Hepatocyte (in vitro differentiated cells): ENCODE data around the gene C21orf91. TPM values are rescaled to one million over a fixed set of nuclear protein-coding genes. Genes with fewer than 3 reads are reported as not detected.

ENCODE experiments used
- DNase-seq: peaks from one replicate; pipeline ENCODE4 v3.0.0-alpha.2; 2016; ENCODE audit warnings: low spot score
- H2AFZ ChIP-seq: fragments of 200-600 bp; sonication (generic); 2 replicates; pipeline ENCODE4 v1.6.0; 2016; ENCODE audit warnings: antibody characterized with exemption, mild to moderate bottlenecking
- H3K27ac ChIP-seq: fragments of 200-600 bp; sonication (generic); 2 replicates; pipeline ENCODE4 v1.5.1; 2016; ENCODE audit warnings: mild to moderate bottlenecking
- H3K27me3 ChIP-seq: fragments of 200-600 bp; sonication (generic); 2 replicates; pipeline ENCODE4 v1.6.1; 2016
- H3K36me3 ChIP-seq: fragments of 200-600 bp; sonication (generic); replicated peaks from 2 replicates; pipeline ENCODE4 v1.5.1; 2016; ENCODE audit warnings: low read depth; ENCODE audit not compliant: insufficient read depth
- H3K4me1 ChIP-seq: fragments of 200-600 bp; sonication (generic); 2 replicates; pipeline ENCODE4 v1.5.1; 2016; ENCODE audit warnings: mild to moderate bottlenecking, moderate library complexity; ENCODE audit not compliant: insufficient read depth
- H3K4me2 ChIP-seq: fragments of 200-600 bp; sonication (generic); 2 replicates; pipeline ENCODE4 v1.6.0; 2016
- H3K4me3 ChIP-seq: fragments of 200-600 bp; sonication (generic); 2 replicates; pipeline ENCODE4 v1.5.1; 2016; ENCODE audit warnings: mild to moderate bottlenecking
- H3K79me2 ChIP-seq: fragments of 200-600 bp; sonication (generic); 2 replicates; pipeline ENCODE4 v1.6.0; 2017; ENCODE audit warnings: mild to moderate bottlenecking
- H3K9me2 ChIP-seq: fragments of 200-600 bp; sonication (generic); replicated peaks from 2 replicates; pipeline ENCODE4 v1.6.0; 2017; ENCODE audit warnings: mild to moderate bottlenecking; ENCODE audit not compliant: insufficient read depth
- H3K9me3 ChIP-seq: fragments of 200-600 bp; sonication (generic); 2 replicates; pipeline ENCODE4 v1.5.1; 2016; ENCODE audit warnings: low read depth, mild to moderate bottlenecking
- H4K20me1 ChIP-seq: fragments of 200-600 bp; sonication (generic); 2 replicates; pipeline ENCODE4 v1.6.0; 2016; ENCODE audit warnings: mild to moderate bottlenecking; ENCODE audit not compliant: insufficient read depth, poor library complexity, severe bottlenecking
- CTCF ChIP-seq: fragments of 200-600 bp; sonication (generic); IDR thresholded peaks from 2 replicates; pipeline ENCODE4 v1.5.1; 2016; ENCODE audit warnings: antibody characterized with exemption, mild to moderate bottlenecking; ENCODE audit not compliant: poor library complexity
- EZH2 ChIP-seq: fragments of 200-600 bp; sonication (generic); IDR thresholded peaks from 2 replicates; pipeline ENCODE4 v1.6.1; 2016; ENCODE audit warnings: antibody characterized with exemption, mild to moderate bottlenecking, borderline replicate concordance
- EZH2phosphoT487 ChIP-seq: fragments of 200-600 bp; sonication (generic); IDR thresholded peaks from one replicate; pipeline ENCODE4 v1.6.1; 2018; ENCODE audit warnings: antibody characterized with exemption, mild to moderate bottlenecking, low read depth, moderate library complexity; ENCODE audit not compliant: unreplicated experiment, severe bottlenecking
- WGBS: methylation state at CpG from one replicate; pipeline ENCODE4 v1.1.6; 2016; ENCODE audit warnings: low lambda C conversion rate; ENCODE audit errors: missing lambda C conversion rate; 5-methylcytosine and 5-hydroxymethylcytosine counted together
- polyA plus RNA-seq: library from polyadenylated mRNA; unstranded; fragments of >200 nt; fragmentation: Nextera tagmentation; extraction: Ambion mirVana; gene quantifications from 2 replicates; pipeline ENCODE4 v1.2.1, GENCODE V29; 2016
- total RNA-seq: library from RNA; depleted of rRNA; stranded (reverse); fragments of >200 nt; gene quantifications from 2 replicates; pipeline ENCODE4 v1.2.3, GENCODE V29; 2014

Gene C21orf91
- total and polyA plus RNA-seq, 2 experiments from 2014 or later: 3.9 to 11.1 TPM

GRCh38 chr21:17765207-17765606 lies 53.9 kb downstream of the C21orf91 start:
- no peak overlapping the region for H3K27ac ChIP-seq
- DNase-seq: no peak
- no peaks in the 10 kb centered on the region for H3K79me2 ChIP-seq
- no peak overlapping the region for H2AFZ ChIP-seq
- H3K9me3 ChIP-seq: no peaks in the 10 kb centered on the region
- no peaks in the 10 kb centered on the region for H4K20me1 ChIP-seq
- H3K9me2 ChIP-seq: no peaks in the 10 kb centered on the region
- no peak overlapping the region for H3K4me2 ChIP-seq
- H3K36me3 ChIP-seq: no peaks in the 10 kb centered on the region
- H3K27me3 ChIP-seq: no peaks in the 10 kb centered on the region
- no peaks in the 10 kb centered on the region for H3K4me1 ChIP-seq
- TF ChIP-seq CTCF (no peak), EZH2phosphoT487 (no peak), EZH2 (no peak)
- no peak overlapping the region for H3K4me3 ChIP-seq
- 94% methylated on average over 5 of the region's 5 CpGs for WGBS

- Histone ChIP-seq H2AFZ (no peak overlapping the region), H3K9me3 (no peaks in the 10 kb centered on the region)
- TF ChIP-seq EZH2 (no peak), EZH2phosphoT487 (no peak), CTCF (no peak)
These were observed 55.7 kb downstream of the C21orf91 start for GRCh38 chr21:17763288-17764037.

GRCh38 chr21:17759511-17760178 lies 59.5 kb downstream of the C21orf91 start:
- no peak overlapping the region for H3K27ac ChIP-seq

More at GRCh38 chr21:17763288-17764037, 55.7 kb downstream of the C21orf91 start:
- Histone ChIP-seq H3K27ac (no peak overlapping the region), H3K4me3 (no peak overlapping the region), H4K20me1 (no peaks in the 10 kb centered on the region), H3K4me2 (no peak overlapping the region), H3K79me2 (no peaks in the 10 kb centered on the region), H3K27me3 (no peaks in the 10 kb centered on the region), H3K4me1 (no peaks in the 10 kb centered on the region), H3K36me3 (no peaks in the 10 kb centered on the region), H3K9me2 (no peaks in the 10 kb centered on the region)
- WGBS: 81% methylated on average over 9 of the region's 9 CpGs
- no peak for DNase-seq

More at GRCh38 chr21:17759511-17760178, 59.5 kb downstream of the C21orf91 start:
- H3K27me3 ChIP-seq: no peaks in the 10 kb centered on the region
- WGBS: 55% methylated on average over 4 of the region's 4 CpGs
- no peaks in the 10 kb centered on the region for H3K9me3 ChIP-seq
- H3K4me3 ChIP-seq: no peak overlapping the region
- no peak for TF ChIP-seq CTCF
- TF ChIP-seq EZH2: no peak
- TF ChIP-seq EZH2phosphoT487: no peak
- H3K79me2 ChIP-seq: no peaks in the 10 kb centered on the region
- H3K36me3 ChIP-seq: no peaks in the 10 kb centered on the region
- no peaks in the 10 kb centered on the region for H4K20me1 ChIP-seq
- H3K4me1 ChIP-seq: no peaks in the 10 kb centered on the region
- DNase-seq: no peak
- H2AFZ ChIP-seq: no peak overlapping the region
- H3K4me2 ChIP-seq: no peak overlapping the region
- H3K9me2 ChIP-seq: no peaks in the 10 kb centered on the region
